Small intestine (tissue), 7 donors: ENCODE results near the gene ZNF202. TPM values are rescaled to one million over a fixed set of nuclear protein-coding genes. Genes with fewer than 3 reads are reported as not detected.

Experiments
- DNase-seq, 2 donors: peaks; one replicate each; pipeline versions ENCODE4 v3.0.0 to v3.0.0-alpha.2; 2013
- FAIRE-seq: peaks from 2 replicates; lab custom pipeline; 2012; peaks lifted over from hg19 to GRCh38; lab: Jason Lieb, UNC
- H3K27ac ChIP-seq, 3 donors: one replicate each; pipeline ENCODE4 v1.5.1; 2013; ENCODE audit warnings: low read length in 2 of 3, mild to moderate bottlenecking in 2 of 3, control low read depth in 1 of 3, inconsistent platforms in 1 of 3, low read depth in 1 of 3, moderate library complexity in 1 of 3
- H3K27me3 ChIP-seq, 3 donors: one replicate each; pipeline ENCODE4 v1.6.1; 2013; ENCODE audit warnings: low read length in 3 of 3, inconsistent platforms in 1 of 3; ENCODE audit not compliant: control insufficient read depth in 3 of 3, insufficient read depth in 3 of 3
- H3K36me3 ChIP-seq, 3 donors: one replicate each; pipeline ENCODE4 v1.6.1; 2013; ENCODE audit warnings: low read length in 3 of 3, inconsistent platforms in 1 of 3, low read depth in 1 of 3, mild to moderate bottlenecking in 1 of 3, moderate library complexity in 1 of 3; ENCODE audit not compliant: control insufficient read depth in 3 of 3, insufficient read depth in 2 of 3
- H3K4me1 ChIP-seq, 3 donors: one replicate each; pipeline ENCODE4 v1.6.1; 2013; ENCODE audit warnings: low read length in 2 of 3, inconsistent platforms in 1 of 3, low read depth in 1 of 3, mild to moderate bottlenecking in 1 of 3, moderate library complexity in 1 of 3; ENCODE audit not compliant: control insufficient read depth in 3 of 3, insufficient read depth in 2 of 3
- H3K4me3 ChIP-seq, 3 donors: one replicate each; pipeline ENCODE4 v1.5.1; 2013; ENCODE audit warnings: low read length in 3 of 3, control low read depth in 1 of 3, inconsistent platforms in 1 of 3, low read depth in 1 of 3, mild to moderate bottlenecking in 1 of 3, moderate library complexity in 1 of 3
- H3K9me3 ChIP-seq, 2 donors: one replicate each; pipeline ENCODE4 v1.6.1; 2013; ENCODE audit warnings: low read depth in 1 of 2, low read length in 1 of 2; ENCODE audit not compliant: control insufficient read depth in 2 of 2, insufficient read depth in 1 of 2
- WGBS, 3 donors: extraction: QIAGEN DNeasy Blood & Tissue Kit; methylation state at CpG; one replicate each; pipeline ENCODE4 v1.1.7; 2013; 5-methylcytosine and 5-hydroxymethylcytosine counted together
- polyA plus RNA-seq, 4 donors: library from polyadenylated mRNA; stranded (reverse) in 3 of 4; unstranded in 1 of 4; fragments of 200-250 nt in 3 of 4; fragments of 120-200 nt in 1 of 4; gene quantifications; one replicate each; pipeline versions ENCODE4 v1.2.1 to v1.2.3, GENCODE V29; 2013
- donor health status: healthy with polysubstance abuse.
- donor health status: control.
- donor health status: control.
- donor health status: Bipolar disorder and iron deficiency.
- donor health status: healthy.

Gene ZNF202
- polyA plus RNA-seq, 4 donors = 3.6 to 14.8 (median 5.6) TPM

DNA sequence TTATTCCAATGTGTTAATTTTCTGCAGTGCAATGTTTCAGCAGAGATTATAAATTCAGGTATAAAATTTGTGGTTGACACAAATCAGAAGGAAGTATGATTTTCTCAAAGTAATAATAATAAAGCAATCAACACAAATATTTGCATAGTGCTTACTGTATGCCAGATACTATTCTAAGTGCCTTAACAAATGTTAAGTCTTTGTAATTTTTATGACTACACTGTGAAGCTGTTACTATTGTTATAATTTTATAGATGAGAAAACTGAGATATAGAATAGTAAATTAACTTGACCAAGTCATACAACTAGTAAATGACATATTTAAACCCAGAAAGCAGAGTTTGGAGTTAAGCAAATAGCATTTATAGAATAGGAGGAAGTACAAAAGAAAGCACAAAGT, 29.3 kb upstream of the ZNF202 start:
- FAIRE-seq = no peak
- no peak for DNase-seq
- Histone ChIP-seq H3K9me3 (no peaks in the 10 kb centered on the region), H3K27me3 (no peaks in the 10 kb centered on the region), H3K4me3 (no peak overlapping the region), H3K36me3 (no peaks in the 10 kb centered on the region), H3K27ac (no peak overlapping the region), H3K4me1 (no peaks in the 10 kb centered on the region)

DNA sequence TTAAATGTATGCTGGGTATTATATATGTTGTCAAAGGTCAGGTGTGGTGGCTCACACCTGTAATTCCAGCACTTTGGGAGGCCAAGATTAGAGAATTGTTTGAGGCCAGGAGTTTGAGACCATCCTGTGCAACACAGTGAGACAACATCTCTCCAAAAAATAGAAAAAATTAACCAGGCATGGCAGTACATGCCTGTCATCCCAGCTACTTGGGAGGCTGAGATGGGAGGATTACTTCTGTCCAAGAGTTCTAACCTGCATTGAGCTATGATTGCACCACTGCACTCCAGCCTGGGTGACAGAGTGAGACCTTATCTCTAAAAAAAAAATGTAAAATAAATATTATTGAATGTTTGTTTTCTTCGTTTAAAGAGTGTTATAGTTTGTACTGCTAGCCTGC, 24.1 kb upstream of the ZNF202 start:
- 0 to 39% (median 14%) methylated on average over 1 of the region's 1 CpG for WGBS, 3 donors
- no peak for FAIRE-seq
- Histone ChIP-seq H3K9me3 (peaks cover 0 to 10% of the 10 kb centered on the region in 2 donors), H3K27me3 (no peaks in the 10 kb centered on the region), H3K4me3 (no peak overlapping the region), H3K4me1 (no peaks in the 10 kb centered on the region), H3K27ac (no peak overlapping the region), H3K36me3 (no peaks in the 10 kb centered on the region)
- DNase-seq = no peak

GRCh38 chr11:123762422-123762821, 21.0 kb upstream of the ZNF202 start:
- no peak for FAIRE-seq
- DNase-seq = no peak
- H3K36me3 ChIP-seq = no peaks in the 10 kb centered on the region
- no peaks in the 10 kb centered on the region for H3K27me3 ChIP-seq
- no peak overlapping the region for H3K27ac ChIP-seq
- no peak overlapping the region for H3K4me3 ChIP-seq
- H3K4me1 ChIP-seq = no peaks in the 10 kb centered on the region
- H3K9me3 ChIP-seq = peaks cover 0 to 10% of the 10 kb centered on the region in 2 donors

DNA sequence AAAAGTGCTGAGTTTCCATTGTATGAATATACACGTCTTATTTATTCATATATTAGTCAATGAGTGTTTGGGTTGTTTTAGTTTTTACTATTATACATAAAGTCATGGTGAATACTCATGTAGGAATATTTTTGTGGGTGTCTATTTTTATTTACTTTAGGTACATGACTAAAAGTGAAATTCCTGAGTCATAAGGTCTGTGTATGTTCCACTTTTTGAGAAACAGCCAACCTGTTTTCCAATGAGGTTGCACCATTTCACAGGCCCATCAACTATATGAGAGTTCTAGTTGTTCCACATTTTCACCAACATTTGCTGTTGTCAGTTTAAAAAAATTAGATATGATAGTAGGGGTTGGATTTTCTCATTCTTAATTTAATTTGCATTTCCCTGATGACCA, 19.4 kb upstream of the ZNF202 start:
- Histone ChIP-seq H3K9me3 (peaks cover 0 to 10% of the 10 kb centered on the region in 2 donors), H3K4me3 (no peak overlapping the region), H3K27ac (no peak overlapping the region), H3K27me3 (no peaks in the 10 kb centered on the region), H3K36me3 (no peaks in the 10 kb centered on the region), H3K4me1 (no peaks in the 10 kb centered on the region)
- DNase-seq (no peak), FAIRE-seq (no peak)
- 71 to 80% (median 71%) methylated on average over 1 of the region's 1 CpG for WGBS, 3 donors

- H3K9me3 ChIP-seq = peaks cover 0 to 10% of the 10 kb centered on the region in 2 donors
- H3K27me3 ChIP-seq = no peaks in the 10 kb centered on the region
- WGBS, 3 donors = 77 to 85% (median 80%) methylated on average over 3 of the region's 3 CpGs
- no peaks in the 10 kb centered on the region for H3K4me1 ChIP-seq
- H3K36me3 ChIP-seq = no peaks in the 10 kb centered on the region
- DNase-seq = no peak
- no peak overlapping the region for H3K27ac ChIP-seq
- H3K4me3 ChIP-seq = no peak overlapping the region
- FAIRE-seq = no peak
Measured at GRCh38 chr11:123757976-123758375, 16.5 kb upstream of the ZNF202 start.

DNA sequence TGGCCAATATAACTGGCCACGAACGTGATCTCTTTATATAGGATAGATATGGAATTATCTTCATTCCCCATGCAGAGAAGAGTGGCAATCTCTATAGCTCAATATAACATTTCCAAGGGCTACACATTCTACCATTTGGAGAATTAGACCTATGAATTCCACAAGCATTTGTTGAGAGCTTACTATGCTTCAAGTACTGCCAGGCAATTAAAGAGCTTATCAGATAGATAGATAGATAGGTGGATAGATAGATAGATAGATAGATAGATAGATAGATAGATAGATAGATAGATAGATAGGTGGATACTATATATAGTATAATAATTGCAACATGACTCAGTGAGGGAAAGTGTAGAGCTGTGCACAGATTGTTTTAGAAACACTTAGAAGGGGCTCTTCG, 14.4 kb upstream of the ZNF202 start:
- no peaks in the 10 kb centered on the region for H3K36me3 ChIP-seq

GRCh38 chr11:123755344-123755743, 13.9 kb upstream of the ZNF202 start:
- H3K9me3 ChIP-seq = no peaks in the 10 kb centered on the region
- H3K36me3 ChIP-seq = no peaks in the 10 kb centered on the region
- DNase-seq (no peak), FAIRE-seq (no peak)
- H3K4me3 ChIP-seq = no peak overlapping the region
- no peak overlapping the region for H3K27ac ChIP-seq
- no peaks in the 10 kb centered on the region for H3K27me3 ChIP-seq
- H3K4me1 ChIP-seq = no peaks in the 10 kb centered on the region

More for the DNA sequence above, 14.4 kb upstream of the ZNF202 start:
- no peak for DNase-seq
- Histone ChIP-seq H3K4me3 (no peak overlapping the region), H3K9me3 (no peaks in the 10 kb centered on the region), H3K4me1 (no peaks in the 10 kb centered on the region), H3K27ac (no peak overlapping the region), H3K27me3 (no peaks in the 10 kb centered on the region)
- no peak for FAIRE-seq
- WGBS, 3 donors = 80 to 85% (median 83%) methylated on average over 3 of the region's 3 CpGs

DNA sequence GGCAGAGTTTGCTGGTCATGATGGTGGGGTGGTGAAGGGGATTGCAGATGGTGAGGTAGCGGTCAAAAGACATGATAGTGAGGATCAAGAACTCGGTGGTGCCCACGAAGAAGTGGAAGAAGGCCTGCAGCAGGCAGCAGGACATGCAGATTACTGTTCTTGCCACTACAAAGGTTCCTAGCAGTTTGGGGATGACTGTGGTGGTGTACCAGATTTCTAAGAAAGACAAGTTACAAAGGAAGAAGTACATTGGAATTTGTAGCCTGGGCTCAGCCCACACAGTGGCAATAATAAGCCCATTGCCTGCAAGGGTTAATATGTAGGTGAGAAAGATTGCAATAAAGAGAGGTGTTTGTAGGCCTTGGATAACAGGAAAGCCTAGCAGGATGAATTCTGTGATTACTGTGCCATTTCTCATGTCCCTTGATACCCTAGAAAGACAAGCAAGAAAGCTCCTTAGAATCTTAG, 12.7 kb upstream of the ZNF202 start, which contains the start of gene OR6X1:
OR6X1 (minus strand) TSS at position 418 of the 468 bp plus-strand sequence; CDS start at position 418, 0 bp downstream.
- H3K4me1 ChIP-seq = no peaks in the 10 kb centered on the region
- H3K4me3 ChIP-seq = no peak within 1 kb of the TSS
- H3K27ac ChIP-seq = no peak within 1 kb of the TSS
- FAIRE-seq (no peak), DNase-seq (no peak)
- H3K27me3 ChIP-seq = no peaks in the 10 kb centered on the region
- H3K36me3 ChIP-seq = no peaks in the 10 kb centered on the region
- H3K9me3 ChIP-seq = no peaks in the 10 kb centered on the region
- 84 to 97% (median 92%) methylated on average over 3 of the region's 3 CpGs for WGBS, 3 donors

DNA sequence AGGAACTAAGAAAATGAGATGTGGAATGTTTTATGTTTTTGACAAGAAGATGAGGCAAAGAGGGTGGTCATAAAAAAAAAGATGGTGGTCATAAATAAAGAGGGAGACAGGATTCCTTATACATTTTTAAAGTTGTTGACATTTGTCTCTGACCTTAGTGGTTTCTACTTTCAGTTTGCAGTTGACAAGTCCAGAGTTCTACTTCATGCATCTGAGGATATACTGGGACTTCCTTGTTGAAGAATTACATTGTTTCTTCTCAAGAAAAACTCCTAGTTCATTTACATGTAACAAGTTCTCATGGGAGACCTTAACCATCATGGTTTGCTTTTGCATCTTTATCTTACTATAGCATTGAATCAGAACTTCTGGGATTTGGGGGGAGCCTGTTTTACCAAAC, 11.7 kb upstream of the ZNF202 start:
- no peaks in the 10 kb centered on the region for H3K9me3 ChIP-seq
- H3K4me3 ChIP-seq = no peak overlapping the region
- DNase-seq = peak in 1 of 2 donors; percentile 13
- FAIRE-seq = no peak
- H3K36me3 ChIP-seq = no peaks in the 10 kb centered on the region
- no peaks in the 10 kb centered on the region for H3K27me3 ChIP-seq
- H3K27ac ChIP-seq = no peak overlapping the region
- no peaks in the 10 kb centered on the region for H3K4me1 ChIP-seq
